ENCODE data around the gene RNF207. TPM values are rescaled to one million over a fixed set of nuclear protein-coding genes. Genes with fewer than 3 reads are reported as not detected.

RNF207 gene
- total RNA-seq, 1 donor from 2014 or later, result 4.5 TPM

GRCh38 chr1:6262555-6263420 is 56.9 kb downstream of the RNF207 start:
- DNase-seq (ENCODE audit: low spot score in 2 of 2) (no peak), FAIRE-seq (no peak)

GRCh38 chr1:6263716-6264115 is 57.8 kb downstream of the RNF207 start:
- FAIRE-seq, result no peak

GRCh38 chr1:6265151-6265550 is 59.2 kb downstream of the RNF207 start:
- no peak for FAIRE-seq

More at GRCh38 chr1:6263716-6264115, 57.8 kb downstream of the RNF207 start:
- DNase-seq (ENCODE audit: low spot score in 2 of 2), result no peak

GRCh38 chr1:6266641-6267040 is 60.7 kb downstream of the RNF207 start:
- no peak for DNase-seq (ENCODE audit: low spot score in 2 of 2)
- no peak for FAIRE-seq

More at GRCh38 chr1:6265151-6265550, 59.2 kb downstream of the RNF207 start:
- DNase-seq (ENCODE audit: low spot score in 2 of 2), result no peak

- DNase-seq (ENCODE audit: low spot score in 2 of 2) (no peak), FAIRE-seq (no peak)
Measured at GRCh38 chr1:6267686-6268322, 61.9 kb downstream of the RNF207 start.

- DNase-seq (ENCODE audit: low spot score in 2 of 2) (no peak), FAIRE-seq (no peak)
Measured at GRCh38 chr1:6268415-6268814, 62.5 kb downstream of the RNF207 start.

GRCh38 chr1:6269296-6269695 is 63.4 kb downstream of the RNF207 start:
- no peak for DNase-seq (ENCODE audit: low spot score in 2 of 2)

GRCh38 chr1:6269720-6270400 is 63.9 kb downstream of the RNF207 start:
- DNase-seq (ENCODE audit: low spot score in 2 of 2), result no peak

More at GRCh38 chr1:6269296-6269695, 63.4 kb downstream of the RNF207 start:
- no peak for FAIRE-seq

GRCh38 chr1:6270401-6270800 is 64.5 kb downstream of the RNF207 start:
- no peak for FAIRE-seq
- DNase-seq (ENCODE audit: low spot score in 2 of 2), result no peak

More at GRCh38 chr1:6269720-6270400, 63.9 kb downstream of the RNF207 start:
- no peak for FAIRE-seq

Other genes starting within 250 kb of the RNF207 start
- gene NPHP4, start 213.7 kb upstream of the RNF207 start, total RNA-seq, result 8.2 TPM
- 4.5 TPM for gene KCNAB2, start 160.2 kb upstream of the RNF207 start, total RNA-seq
- 31.4 TPM for gene CHD5, start 25.8 kb upstream of the RNF207 start, total RNA-seq
- gene RPL22, start 6.5 kb upstream of the RNF207 start, total RNA-seq, result 393 TPM
- gene ICMT, start 29.8 kb downstream of the RNF207 start, total RNA-seq, result 21.6 TPM
- not detected for gene HES3, start 38.1 kb downstream of the RNF207 start, total RNA-seq
- gene GPR153, start 55.0 kb downstream of the RNF207 start, total RNA-seq, result 22.0 TPM
- 40.8 TPM for gene ACOT7, start 187.6 kb downstream of the RNF207 start, total RNA-seq
- gene HES2, start 213.8 kb downstream of the RNF207 start, total RNA-seq, result not detected
- gene ESPN, start 218.7 kb downstream of the RNF207 start, total RNA-seq, result not detected